GM21529 (cell line): Measurements from ENCODE around the gene FERMT3.
"Not testable (repeated sequence)": the region's sequence is repeated elsewhere in the genome, so short reads cannot be mapped to it uniquely, and the experiment has no call there.

Experiments used
- ATAC-seq: cut with Tn5 transposase; IDR thresholded peaks from one replicate; pipeline ENCODE4 v1.9.1; 2021; ENCODE audit not compliant: unreplicated experiment

Gene FERMT3

GRCh38 chr11:64206457-64207255, at the start of gene FERMT3:
FERMT3 (plus strand) TSS chr11:64206721; CDS start chr11:64207365, 644 bp downstream.
- ATAC-seq: peak; percentile 47

GRCh38 chr11:64157631-64158394, 48.7 kb upstream of the FERMT3 start:
- ATAC-seq: no peak

GRCh38 chr11:64161037-64161436, 45.5 kb upstream of the FERMT3 start:
- no peak for ATAC-seq

GRCh38 chr11:64162769-64163168, 43.8 kb upstream of the FERMT3 start:
- ATAC-seq: not testable (repeated sequence)

DNA sequence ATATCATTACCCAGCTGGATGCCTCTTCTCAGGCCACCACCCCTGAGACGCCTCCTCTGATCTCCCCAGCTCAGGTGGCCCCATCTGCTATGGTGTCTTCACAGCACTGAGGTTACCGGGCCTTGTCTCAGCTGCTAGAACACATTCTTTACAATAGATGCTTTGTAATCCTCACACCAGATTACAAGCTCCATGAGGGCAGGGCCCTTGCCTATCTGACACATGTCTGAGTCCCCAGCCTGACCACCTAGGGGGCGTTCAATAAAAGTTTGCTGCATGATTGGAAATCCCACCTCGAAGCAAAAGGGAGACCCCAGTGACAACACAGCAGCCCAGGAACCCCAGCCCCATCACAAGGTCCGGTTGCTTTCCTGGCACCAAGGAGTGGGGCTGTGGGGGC, 42.6 kb upstream of the FERMT3 start:
- no peak for ATAC-seq

DNA sequence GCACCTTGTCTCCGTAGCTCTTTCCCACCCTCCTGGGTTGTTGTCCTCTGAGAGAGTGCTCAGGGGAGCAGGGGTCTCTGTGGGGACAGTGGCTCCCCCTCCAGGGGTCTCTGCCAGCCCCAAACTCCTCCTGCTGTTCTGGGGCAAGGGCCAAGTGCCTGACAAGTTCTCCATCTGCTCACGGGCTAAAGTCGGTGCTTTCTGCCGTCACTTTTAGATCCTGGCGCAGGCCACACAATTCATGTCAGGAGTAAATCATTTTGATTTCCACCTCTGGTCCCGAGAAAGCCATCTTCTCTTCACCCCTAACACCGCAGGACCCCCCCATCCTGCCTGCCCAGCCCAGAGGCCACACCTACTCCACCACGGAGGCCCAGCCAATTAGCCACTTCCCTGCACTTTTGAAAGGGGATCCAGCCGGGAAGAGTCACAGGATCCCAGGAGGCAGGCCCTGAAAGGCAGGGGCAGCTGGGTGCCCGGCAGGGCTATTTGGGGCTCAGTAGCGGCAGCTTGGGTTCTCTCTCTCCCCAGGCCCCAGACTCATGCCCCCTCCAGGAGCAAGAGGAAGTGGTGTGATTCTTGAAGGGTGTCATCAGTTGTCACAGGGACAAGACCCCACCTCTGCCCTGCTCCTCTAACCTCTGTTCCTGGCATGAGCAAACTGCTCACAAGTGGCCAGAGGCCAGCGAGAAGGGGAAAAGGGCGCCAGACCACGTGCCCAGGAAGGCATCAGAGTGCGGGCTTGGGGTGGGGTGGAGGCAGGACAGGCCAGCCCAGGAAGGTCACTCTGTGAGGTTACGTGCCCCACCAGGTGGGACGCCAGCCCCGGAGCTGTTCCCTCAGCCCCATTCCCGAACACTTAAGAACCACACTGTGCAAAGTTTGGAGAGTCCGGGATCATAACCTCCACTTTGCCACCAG, 41.9 kb upstream of the FERMT3 start:
- ATAC-seq: no peak

GRCh38 chr11:64165481-64165841, 41.1 kb upstream of the FERMT3 start:
- ATAC-seq: peak; percentile 23

DNA sequence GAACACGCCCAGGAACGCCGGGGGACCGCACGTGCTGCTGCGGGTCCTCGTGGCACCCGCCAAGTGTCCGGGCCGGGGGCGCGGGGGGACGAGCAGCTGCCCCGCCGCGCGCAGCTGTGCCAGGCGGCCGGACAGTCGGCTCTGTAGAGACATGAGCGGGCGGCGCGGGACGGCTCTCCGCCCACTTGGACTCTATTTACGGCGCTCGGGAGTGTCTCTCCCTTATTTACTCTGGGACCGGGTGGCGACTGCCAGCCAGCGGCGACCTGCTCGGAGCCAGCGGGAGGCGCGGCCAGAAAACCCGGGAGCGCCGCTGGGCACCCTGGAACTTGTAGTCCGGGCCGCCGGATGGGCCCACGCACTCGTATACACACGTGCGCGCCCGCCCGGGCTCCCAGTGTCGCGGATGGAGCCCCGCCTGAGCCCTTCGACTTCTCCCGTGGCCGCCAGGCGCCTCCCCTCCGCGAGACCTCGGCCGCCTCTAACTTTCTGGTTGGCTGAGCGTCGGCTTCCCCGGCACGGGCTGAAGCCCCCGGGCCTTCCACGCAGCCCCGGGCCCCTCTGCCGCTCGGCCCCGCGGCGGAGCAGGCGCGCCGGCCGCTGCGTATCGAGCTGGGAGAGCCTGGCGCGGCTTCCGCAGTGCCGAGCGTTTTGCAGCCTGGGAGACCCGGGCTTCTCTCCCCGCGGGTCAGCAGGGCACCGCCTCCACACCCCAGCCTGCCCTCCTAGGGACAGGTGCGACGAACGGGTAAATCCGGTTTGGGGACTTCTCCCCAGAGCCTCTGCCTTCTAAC, 40.5 kb upstream of the FERMT3 start, which contains the start of gene MACROD1:
Gene MACROD1 (minus strand): TSS at position 272 of the 794 bp plus-strand sequence. CDS start 119 bp downstream, at position 153.
- peak; percentile 84 for ATAC-seq

DNA sequence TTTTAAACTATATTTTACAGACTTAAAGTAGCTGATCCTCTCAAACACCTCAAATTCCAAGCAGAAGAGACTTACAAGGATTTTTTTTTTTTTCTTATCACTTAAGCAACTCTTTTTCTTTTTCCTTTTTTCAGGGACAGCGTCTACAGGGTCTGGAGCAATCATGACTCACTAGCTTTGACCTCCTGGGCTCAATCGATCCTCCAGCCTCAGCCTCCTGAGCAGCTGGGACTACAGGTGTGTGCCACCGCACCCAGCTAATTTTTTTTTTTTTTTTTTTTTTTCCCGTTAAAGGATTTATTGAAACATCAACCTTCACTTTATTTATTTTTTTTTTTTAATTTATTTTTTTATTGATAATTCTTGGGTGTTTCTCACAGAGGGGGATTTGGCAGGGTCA, 36.1 kb upstream of the FERMT3 start:
- ATAC-seq: no peak

DNA sequence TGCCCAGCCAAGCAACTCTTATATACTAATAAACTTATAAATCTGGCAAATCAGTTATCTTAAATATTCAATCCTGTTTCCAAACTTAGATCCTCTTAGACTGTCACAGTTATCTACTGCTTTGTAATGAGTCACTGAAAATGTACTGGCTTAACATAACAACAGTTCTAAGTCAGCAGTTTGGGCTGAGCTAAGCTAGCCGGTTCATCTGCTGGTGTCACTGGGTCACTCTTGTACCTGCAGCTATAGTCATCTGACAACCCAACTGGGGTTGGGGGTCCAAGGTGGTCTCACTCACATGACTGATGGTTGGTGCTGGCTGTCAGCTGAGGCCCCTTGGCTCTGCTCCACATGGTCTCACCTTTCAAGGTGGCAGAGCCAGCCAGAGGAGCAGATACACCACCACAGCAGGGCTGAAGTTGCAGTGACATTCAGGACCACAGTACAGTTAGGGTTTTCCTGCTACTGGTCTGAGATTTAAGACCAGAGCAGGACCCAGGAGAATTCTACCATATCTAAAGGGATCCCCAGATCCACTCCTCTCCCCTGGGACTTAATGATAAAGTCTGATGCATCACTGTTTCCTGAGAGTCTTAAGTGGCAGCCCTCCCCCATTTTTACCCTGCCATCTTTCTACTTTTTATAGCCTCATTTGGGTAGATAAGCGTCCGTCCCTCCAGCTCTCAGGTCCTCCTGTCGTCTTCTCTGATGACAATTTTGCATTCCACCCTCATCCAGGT, 32.7 kb upstream of the FERMT3 start:
- ATAC-seq: no peak

DNA sequence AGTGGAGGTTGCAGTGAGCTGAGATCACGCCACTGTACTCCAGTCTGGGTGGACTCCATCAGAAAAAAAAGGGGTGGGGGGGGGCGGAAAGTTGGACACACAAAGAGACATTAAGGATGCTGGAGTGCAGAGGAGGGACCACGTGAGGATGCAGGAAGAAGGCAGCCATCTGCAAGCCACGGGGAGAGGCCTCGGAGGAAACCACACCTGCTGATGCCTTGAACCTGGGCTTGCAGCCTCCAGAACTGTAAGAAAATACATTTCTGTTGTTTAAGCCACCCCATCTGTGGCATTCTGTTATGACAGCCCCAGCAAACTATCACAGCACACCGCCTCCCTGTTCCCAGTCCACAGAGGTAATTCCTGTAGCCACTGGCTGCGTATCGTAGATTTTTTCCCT, 29.8 kb upstream of the FERMT3 start:
- ATAC-seq: no peak

GRCh38 chr11:64178203-64178602, 28.3 kb upstream of the FERMT3 start:
- no peak for ATAC-seq

DNA sequence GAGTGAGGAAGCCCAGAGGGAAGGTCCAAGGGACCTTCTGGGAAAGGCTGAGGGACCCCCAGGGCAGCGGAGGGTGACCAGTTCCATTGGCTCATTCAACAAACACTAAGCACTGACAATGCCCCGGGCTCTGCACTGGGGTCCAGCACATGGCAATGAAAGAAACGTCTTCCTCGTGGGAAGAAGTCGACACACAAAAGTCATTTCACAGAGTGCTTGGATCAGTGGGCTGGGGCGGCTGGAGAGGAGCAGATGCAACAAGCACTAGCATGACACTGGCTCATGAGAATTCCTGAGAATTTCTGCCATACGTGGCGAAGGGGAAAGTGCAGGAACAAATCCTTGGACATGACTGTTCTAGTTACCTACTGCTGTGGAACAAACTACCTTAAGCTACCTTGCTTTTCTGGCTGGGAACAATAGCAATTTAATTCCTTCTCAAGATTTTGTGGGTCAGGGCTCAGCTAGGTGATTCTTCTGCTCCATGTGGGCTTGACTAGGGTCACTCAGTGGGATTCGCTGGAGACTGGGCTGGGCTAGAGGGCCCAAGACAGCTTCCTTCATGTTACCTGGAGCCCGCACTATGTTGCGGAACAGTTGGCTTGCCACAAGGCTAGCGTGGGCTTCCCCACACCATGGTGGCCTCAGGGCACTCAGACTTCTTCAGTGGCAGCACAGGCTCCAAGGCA, 27.4 kb upstream of the FERMT3 start:
- no peak for ATAC-seq

DNA sequence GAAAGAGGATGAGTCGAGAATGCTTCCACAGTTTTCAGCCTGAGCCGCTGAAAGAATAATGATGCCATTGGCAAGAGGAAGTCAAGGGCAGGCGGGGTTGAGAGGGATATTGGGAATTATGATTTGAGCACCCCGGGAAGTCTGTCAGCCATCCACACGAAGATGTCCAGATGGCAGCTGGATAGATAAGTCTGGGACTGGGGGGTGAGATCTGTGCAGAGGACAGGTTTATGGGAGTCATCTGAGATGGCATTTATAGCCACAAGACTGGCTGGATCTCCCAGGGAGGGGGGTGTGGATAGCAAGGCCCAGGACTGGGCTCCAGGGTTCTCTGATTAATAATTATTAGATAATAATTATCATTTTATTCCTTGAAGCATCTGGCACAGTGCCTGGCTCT, 25.6 kb upstream of the FERMT3 start:
- no peak for ATAC-seq

DNA sequence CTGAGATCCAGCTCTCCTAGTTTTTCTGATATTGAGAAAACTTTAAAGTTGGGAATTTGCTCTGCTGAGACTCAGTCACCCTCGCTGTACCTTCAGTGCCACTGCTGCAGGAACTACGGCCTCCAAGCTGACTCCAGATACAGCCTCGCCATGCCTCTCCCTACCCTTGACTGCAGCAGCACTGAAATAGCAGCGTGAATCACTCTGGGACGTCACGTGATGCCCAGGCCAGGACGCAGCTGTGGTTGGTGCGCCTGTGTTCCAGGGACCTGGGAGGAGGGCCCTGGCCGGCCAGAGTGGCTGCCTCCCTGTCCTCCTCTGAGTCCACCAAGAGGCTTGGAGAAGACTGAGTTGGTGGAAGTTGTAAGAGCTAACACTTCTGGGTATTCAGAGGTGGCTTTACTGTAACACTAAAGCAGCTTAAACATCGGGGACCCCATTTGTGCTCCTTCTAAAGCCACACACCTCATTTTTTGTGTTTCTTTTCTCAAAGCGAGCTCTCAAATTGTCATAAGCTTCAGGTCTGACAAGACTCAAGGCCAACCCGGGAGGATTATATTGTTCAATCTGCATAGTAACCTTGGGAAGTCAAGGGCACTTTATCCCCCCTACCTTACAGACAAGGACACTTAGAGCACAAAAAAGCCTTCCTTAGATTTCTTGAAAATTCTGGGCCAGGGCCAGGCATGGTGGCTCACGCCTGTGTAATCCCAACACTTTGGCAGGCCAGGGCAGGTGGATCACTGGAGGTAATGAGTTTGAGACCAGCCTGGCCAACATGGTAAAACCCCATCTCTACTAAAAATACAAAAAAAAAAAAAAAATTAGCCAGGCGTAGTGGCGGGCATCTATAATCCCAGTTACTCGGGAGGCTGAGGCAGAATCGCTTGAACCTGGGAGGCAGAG, 24.8 kb upstream of the FERMT3 start:
- no peak for ATAC-seq

- ATAC-seq: no peak
Observed at GRCh38 chr11:64183890-64184289, 22.6 kb upstream of the FERMT3 start.

- ATAC-seq: peak; percentile 20
Observed at GRCh38 chr11:64185175-64185692, 21.3 kb upstream of the FERMT3 start.
